ENCODE data around the gene PSG1. TPM values are rescaled to one million over a fixed set of nuclear protein-coding genes. Genes with fewer than 3 reads are reported as not detected.
"Not testable (repeated sequence)": the region's sequence is repeated elsewhere in the genome, so short reads cannot be mapped to it uniquely, and the experiment has no call there.

Gene PSG1
- total RNA-seq, 2 experiments from 2014 or later, result not detected

GRCh38 chr19:42831221-42832019 is 48.1 kb downstream of the PSG1 start:
- no peak overlapping the region for H3K27ac Mint-ChIP-seq
- H3K27me3 Mint-ChIP-seq, result peaks cover 11% of the 10 kb centered on the region
- no peaks in the 10 kb centered on the region for H3K4me1 Mint-ChIP-seq
- POLR2A ChIA-PET, result no interaction called here
- H3K36me3 Mint-ChIP-seq, result no peaks in the 10 kb centered on the region
- DNase-seq, result no peak
- H3K9me3 Mint-ChIP-seq, result no peaks in the 10 kb centered on the region
- no peak overlapping the region for H3K4me3 Mint-ChIP-seq
- ATAC-seq (ENCODE audit: low read depth), result no peak

- ATAC-seq (ENCODE audit: low read depth); H3K27me3 Mint-ChIP-seq; H3K9me3 Mint-ChIP-seq; H3K36me3 Mint-ChIP-seq; H3K4me3 Mint-ChIP-seq; H3K4me1 Mint-ChIP-seq; H3K27ac Mint-ChIP-seq; DNase-seq; POLR2A ChIA-PET: not testable (repeated sequence)
Measured at GRCh38 chr19:42821306-42821977, 58.1 kb downstream of the PSG1 start.

- not testable (repeated sequence) for H3K9me3 Mint-ChIP-seq
Measured at GRCh38 chr19:42819960-42820650, 59.4 kb downstream of the PSG1 start.

GRCh38 chr19:42816894-42817293 is 62.6 kb downstream of the PSG1 start:
- Mint-ChIP-seq H3K27me3 (peaks cover 1% of the 10 kb centered on the region), H3K36me3 (no peaks in the 10 kb centered on the region), H3K4me3 (no peak overlapping the region), H3K9me3 (no peaks in the 10 kb centered on the region), H3K27ac (no peak overlapping the region), H3K4me1 (no peaks in the 10 kb centered on the region)
- DNase-seq (no peak), ATAC-seq (ENCODE audit: low read depth) (no peak)
- POLR2A ChIA-PET, result interaction anchor here (0.6 kb wide), 1 partner anchor 797 kb away, joined by 3 read pairs; no protein-coding TSS in a partner anchor

More at GRCh38 chr19:42819960-42820650, 59.4 kb downstream of the PSG1 start:
- H3K27me3 Mint-ChIP-seq; H3K27ac Mint-ChIP-seq; DNase-seq; POLR2A ChIA-PET; H3K4me3 Mint-ChIP-seq; ATAC-seq (ENCODE audit: low read depth); H3K4me1 Mint-ChIP-seq; H3K36me3 Mint-ChIP-seq: not testable (repeated sequence)

Other genes starting within 250 kb of the PSG1 start
- gene PSG3, start 139.2 kb downstream of the PSG1 start, total RNA-seq, result not detected
- gene PSG8, start 114.0 kb downstream of the PSG1 start, total RNA-seq, result not detected
- not detected for gene PSG6, start 38.2 kb upstream of the PSG1 start, total RNA-seq
- not detected for gene PSG7, start 57.5 kb upstream of the PSG1 start, total RNA-seq
- not detected for gene PSG11, start 146.8 kb upstream of the PSG1 start, total RNA-seq
- gene PSG2, start 203.0 kb upstream of the PSG1 start, total RNA-seq, result not detected

All from activated naive CD8-positive, alpha-beta T cell treated with anti-CD3 and anti-CD28 coated beads, Interleukin-2, amount 10 ng/mL, durations not matched to agents 7 days and 5 days (primary cell).